ENCODE results near the gene NHS. TPM values are rescaled to one million over a fixed set of nuclear protein-coding genes. Genes with fewer than 3 reads are reported as not detected.

The NHS gene
- total RNA-seq, 1 donor from 2014 or later, result 12.1 TPM

- Histone ChIP-seq H3K27ac (no peak overlapping the region), H4K20me1 (ENCODE audit: low read depth) (no peaks in the 10 kb centered on the region), H3F3A (ENCODE audit: low read depth) (no peaks in the 10 kb centered on the region), H3K4me2 (no peak overlapping the region), H3K9me3 (ENCODE audit: low read depth) (peaks cover 10% of the 10 kb centered on the region), H3K4me3 (no peak overlapping the region), H3K79me2 (ENCODE audit: low read depth) (no peaks in the 10 kb centered on the region), H3K27me3 (peaks cover 33% of the 10 kb centered on the region), H2AFZ (replicated peaks) (no peak overlapping the region), H3K9ac (no peak overlapping the region), H3K4me1 (no peaks in the 10 kb centered on the region), H3K36me3 (no peaks in the 10 kb centered on the region)
- H3K4me3 Mint-ChIP-seq, result no peak overlapping the region
- peaks cover 7% of the 10 kb centered on the region for H3K4me1 Mint-ChIP-seq
- DNase-seq (ENCODE audit: low spot score), result no peak
- no peak overlapping the region for H3K27ac Mint-ChIP-seq
- peaks cover 17% of the 10 kb centered on the region for H3K36me3 Mint-ChIP-seq
- peaks cover 23% of the 10 kb centered on the region for H3K9me3 Mint-ChIP-seq
- TF ChIP-seq EZH2 (IDR thresholded peaks at IDR 0.05) (no peak), CTCF (IDR thresholded peaks at IDR 0.05) (no peak)
- peaks cover 11% of the 10 kb centered on the region for H3K27me3 Mint-ChIP-seq (ENCODE audit: insufficient read depth, low read depth)
Observed at GRCh38 chrX:17380221-17380620, 5.2 kb downstream of the NHS start.

- Histone ChIP-seq H3K79me2 (ENCODE audit: low read depth) (no peaks in the 10 kb centered on the region), H3K9ac (no peak overlapping the region), H3K4me2 (no peak overlapping the region), H3K4me3 (no peak overlapping the region), H3K36me3 (no peaks in the 10 kb centered on the region), H3K27ac (no peak overlapping the region), H2AFZ (replicated peaks) (no peak overlapping the region), H4K20me1 (ENCODE audit: low read depth) (no peaks in the 10 kb centered on the region), H3K9me3 (ENCODE audit: low read depth) (no peaks in the 10 kb centered on the region), H3K4me1 (no peaks in the 10 kb centered on the region), H3F3A (ENCODE audit: low read depth) (no peaks in the 10 kb centered on the region), H3K27me3 (no peaks in the 10 kb centered on the region)
- H3K4me3 Mint-ChIP-seq, result no peak overlapping the region
- peaks cover 9% of the 10 kb centered on the region for H3K9me3 Mint-ChIP-seq
- no peak for TF ChIP-seq EZH2phosphoT487 (IDR thresholded peaks at IDR 0.05)
- no peak for TF ChIP-seq EZH2 (IDR thresholded peaks at IDR 0.05)
- TF ChIP-seq CTCF (IDR thresholded peaks at IDR 0.05), result no peak
- DNase-seq (ENCODE audit: low spot score), result no peak
- H3K27me3 Mint-ChIP-seq (ENCODE audit: insufficient read depth, low read depth), result no peaks in the 10 kb centered on the region
- H3K4me1 Mint-ChIP-seq, result no peaks in the 10 kb centered on the region
- H3K27ac Mint-ChIP-seq, result no peak overlapping the region
- peaks cover 2% of the 10 kb centered on the region for H3K36me3 Mint-ChIP-seq
Observed at GRCh38 chrX:17390419-17390850, 15.4 kb downstream of the NHS start.

- H3K9me3 Mint-ChIP-seq, result peaks cover 19% of the 10 kb centered on the region
Observed at GRCh38 chrX:17395154-17395553, 20.2 kb downstream of the NHS start.

More at GRCh38 chrX:17395154-17395553, 20.2 kb downstream of the NHS start:
- no peak overlapping the region for H3K27ac Mint-ChIP-seq
- H3K27me3 ChIP-seq, result no peaks in the 10 kb centered on the region
- H3K4me1 ChIP-seq, result no peaks in the 10 kb centered on the region
- TF ChIP-seq CTCF (IDR thresholded peaks at IDR 0.05) (no peak), EZH2 (IDR thresholded peaks at IDR 0.05) (no peak), EZH2phosphoT487 (IDR thresholded peaks at IDR 0.05) (no peak)
- no peak overlapping the region for H3K4me2 ChIP-seq
- no peaks in the 10 kb centered on the region for H3K27me3 Mint-ChIP-seq (ENCODE audit: insufficient read depth, low read depth)
- no peak overlapping the region for H3K4me3 ChIP-seq
- H3K9ac ChIP-seq, result no peak overlapping the region
- H3K79me2 ChIP-seq (ENCODE audit: low read depth), result no peaks in the 10 kb centered on the region
- no peak for DNase-seq (ENCODE audit: low spot score)
- H3K36me3 Mint-ChIP-seq, result peaks cover 4% of the 10 kb centered on the region
- H3F3A ChIP-seq (ENCODE audit: low read depth), result no peaks in the 10 kb centered on the region
- no peak overlapping the region for H3K4me3 Mint-ChIP-seq
- no peaks in the 10 kb centered on the region for H3K36me3 ChIP-seq
- H2AFZ ChIP-seq (replicated peaks), result no peak overlapping the region
- H4K20me1 ChIP-seq (ENCODE audit: low read depth), result no peaks in the 10 kb centered on the region
- H3K9me3 ChIP-seq (ENCODE audit: low read depth), result no peaks in the 10 kb centered on the region
- H3K4me1 Mint-ChIP-seq, result no peaks in the 10 kb centered on the region
- H3K27ac ChIP-seq, result no peak overlapping the region

Data from neural progenitor cell (in vitro differentiated cells).